ENCODE results near the gene RFX8.
"Not testable (repeated sequence)": the region's sequence is repeated elsewhere in the genome, so short reads cannot be mapped to it uniquely, and the experiment has no call there.

RFX8 gene
- 0.04 to 0.24 reads per million in 2 experiments for total RNA-seq

DNA sequence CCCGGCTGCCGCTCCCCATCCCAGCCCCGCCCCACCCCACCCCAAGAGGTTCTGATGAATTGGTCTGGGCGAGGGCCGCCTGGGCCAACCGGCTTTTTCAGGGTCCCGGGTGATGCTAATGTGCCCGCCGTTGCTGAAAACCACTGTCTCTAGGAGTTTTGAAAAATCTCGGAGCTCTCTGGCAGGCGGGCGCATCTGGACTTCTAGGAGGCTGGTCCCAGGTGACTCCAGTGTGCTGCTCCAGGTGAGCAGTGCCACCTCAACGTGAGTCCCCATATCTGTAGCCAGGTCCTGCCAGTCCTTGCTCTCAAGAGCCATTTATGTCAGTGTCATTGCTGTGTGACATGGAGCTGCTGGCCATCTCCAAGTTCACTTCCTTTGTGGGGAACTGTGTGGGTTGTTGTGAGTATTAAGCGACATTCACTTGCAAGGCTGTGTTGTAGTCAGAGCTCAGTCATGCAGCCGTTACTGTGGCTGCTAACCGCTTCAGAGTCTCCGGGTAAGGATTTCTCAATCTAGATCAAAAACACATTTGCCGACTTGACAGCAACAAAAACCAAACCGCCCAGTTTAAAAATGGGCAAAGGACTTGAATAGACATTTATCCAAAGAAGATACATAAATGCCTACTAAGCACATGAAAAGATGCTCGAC, at the start of gene RFX8:
RFX8 (minus strand) TSS at position 382 of the 654 bp plus-strand sequence. CDS start 8,264 bp downstream, outside the sequence.
- DNase-seq (ENCODE audit: low read depth): no peak

DNA sequence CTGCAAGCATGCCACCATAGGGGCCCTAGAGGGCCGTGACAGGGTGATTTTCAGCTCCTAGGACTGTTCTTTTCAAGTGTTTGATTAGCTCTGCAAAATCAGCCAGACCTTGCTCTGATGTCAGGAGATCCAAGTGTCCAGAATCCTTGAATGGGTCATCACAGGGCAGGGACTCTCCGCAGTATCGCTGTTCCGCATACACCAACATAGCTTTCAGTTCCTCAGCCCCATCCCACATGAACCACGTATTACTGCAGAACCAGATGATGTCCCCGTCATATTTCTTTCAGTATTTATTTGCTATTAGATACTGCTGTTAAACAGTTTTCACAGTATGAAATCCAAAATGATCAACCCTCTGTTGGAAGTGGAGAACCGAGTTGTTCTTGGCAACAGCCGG, 46.6 kb upstream of the RFX8 start:
- no peak for DNase-seq (ENCODE audit: low read depth)

- DNase-seq (ENCODE audit: low read depth): no peak
These were observed 45.3 kb upstream of the RFX8 start for GRCh38 chr2:101520246-101520645.

GRCh38 chr2:101518578-101519492, 43.9 kb upstream of the RFX8 start:
- no peak for DNase-seq (ENCODE audit: low read depth)

DNA sequence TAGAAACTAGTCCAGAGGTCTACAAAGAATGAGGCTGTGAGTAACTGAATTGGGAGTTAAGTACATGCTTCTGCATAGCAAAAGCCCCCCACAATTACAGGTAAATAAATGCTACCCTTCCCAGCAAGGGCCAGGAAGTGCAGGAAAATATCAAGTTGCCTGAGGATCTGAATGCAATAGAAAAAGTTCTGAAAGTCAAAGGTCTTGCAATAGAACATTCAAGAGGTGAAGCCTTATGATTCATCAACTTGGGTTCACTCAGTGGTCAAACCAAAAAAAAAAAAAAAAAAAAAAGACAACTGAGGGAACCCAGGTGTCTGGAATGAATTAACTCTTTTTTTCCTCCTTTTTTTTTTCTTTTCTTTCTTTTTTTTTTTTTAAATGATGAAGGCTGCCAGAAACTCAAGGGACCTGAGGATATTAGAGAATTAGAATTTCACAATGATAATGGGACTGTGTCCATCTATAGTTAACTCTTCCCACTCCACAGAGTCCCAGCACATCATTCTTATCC, 42.9 kb upstream of the RFX8 start:
- no peak for DNase-seq (ENCODE audit: low read depth)

DNA sequence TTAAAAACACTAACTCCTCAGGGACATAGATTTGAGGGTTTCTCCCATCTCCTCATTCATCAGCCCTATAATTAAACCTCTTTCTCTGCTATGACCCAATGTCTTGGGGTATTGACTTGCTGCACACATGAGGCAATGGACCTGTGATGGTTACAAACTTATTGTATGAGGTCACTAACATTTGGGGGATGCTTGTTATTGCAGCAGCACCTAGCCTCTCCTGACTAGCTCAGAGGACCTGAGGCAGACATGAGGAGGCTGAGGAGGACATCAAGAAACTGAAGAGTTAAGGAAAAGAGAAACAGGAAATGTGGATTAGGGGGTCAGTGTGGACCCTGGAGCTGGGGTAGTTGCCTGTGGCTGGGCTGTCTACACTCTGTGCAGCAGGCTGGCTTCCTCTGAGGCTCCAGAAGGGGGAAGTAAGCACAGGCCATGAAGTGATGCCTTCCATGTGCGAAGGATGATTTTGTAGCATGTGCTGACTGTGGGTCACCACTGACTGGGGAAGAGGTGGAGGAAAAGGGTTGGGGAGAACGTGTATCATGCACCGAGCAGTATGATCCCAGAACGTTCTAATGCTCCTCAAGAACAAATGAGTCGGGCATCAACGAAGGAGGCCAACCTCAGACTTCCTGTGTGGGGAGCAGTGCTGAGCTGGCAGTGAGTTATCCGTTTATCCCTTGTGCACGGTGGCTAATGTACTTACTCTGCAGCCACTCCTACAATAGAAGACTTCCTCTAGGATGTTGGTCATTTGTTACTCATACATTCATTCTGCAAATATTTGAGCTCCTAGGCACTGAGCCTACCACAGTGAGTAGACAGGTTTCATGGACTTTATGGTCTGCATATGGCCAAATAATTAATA, 42.1 kb upstream of the RFX8 start:
- no peak for DNase-seq (ENCODE audit: low read depth)

- DNase-seq (ENCODE audit: low read depth): no peak
These were observed 41.4 kb upstream of the RFX8 start for GRCh38 chr2:101516349-101516748.

- no peak for DNase-seq (ENCODE audit: low read depth)
These were observed 40.6 kb upstream of the RFX8 start for GRCh38 chr2:101515477-101515876.

GRCh38 chr2:101512993-101513392, 38.1 kb upstream of the RFX8 start:
- no peak for DNase-seq (ENCODE audit: low read depth)

- DNase-seq (ENCODE audit: low read depth): no peak
These were observed 36.5 kb upstream of the RFX8 start for GRCh38 chr2:101511381-101511780.

- no peak for DNase-seq (ENCODE audit: low read depth)
These were observed 34.8 kb upstream of the RFX8 start for GRCh38 chr2:101509499-101510284.

- no peak for DNase-seq (ENCODE audit: low read depth)
These were observed 33.7 kb upstream of the RFX8 start for GRCh38 chr2:101508636-101509035.

DNA sequence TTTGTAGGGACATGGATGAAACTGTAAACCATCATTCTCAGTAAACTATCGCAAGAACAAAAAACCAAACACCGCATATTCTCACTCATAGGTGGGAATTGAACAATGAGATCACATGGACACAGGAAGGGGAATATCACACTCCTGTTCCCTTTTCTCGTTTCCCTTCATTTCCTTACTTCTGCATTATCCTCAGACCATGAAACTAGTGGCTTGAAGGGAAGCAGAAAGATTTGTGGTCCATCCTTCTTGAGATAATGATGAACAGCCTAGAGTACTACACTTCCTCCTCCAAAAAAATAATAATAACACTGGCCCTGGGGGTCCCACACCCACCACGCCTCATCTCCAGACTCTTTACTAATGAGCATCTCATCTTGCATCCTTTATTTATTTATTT, 30.4 kb upstream of the RFX8 start:
- not testable (repeated sequence) for DNase-seq (ENCODE audit: low read depth)

GRCh38 chr2:101504744-101505143, 29.8 kb upstream of the RFX8 start:
- DNase-seq (ENCODE audit: low read depth): not testable (repeated sequence)

- DNase-seq (ENCODE audit: low read depth): no peak
These were observed 27.2 kb upstream of the RFX8 start for GRCh38 chr2:101502095-101502494.

GRCh38 chr2:101501443-101501842, 26.5 kb upstream of the RFX8 start:
- no peak for DNase-seq (ENCODE audit: low read depth)

DNA sequence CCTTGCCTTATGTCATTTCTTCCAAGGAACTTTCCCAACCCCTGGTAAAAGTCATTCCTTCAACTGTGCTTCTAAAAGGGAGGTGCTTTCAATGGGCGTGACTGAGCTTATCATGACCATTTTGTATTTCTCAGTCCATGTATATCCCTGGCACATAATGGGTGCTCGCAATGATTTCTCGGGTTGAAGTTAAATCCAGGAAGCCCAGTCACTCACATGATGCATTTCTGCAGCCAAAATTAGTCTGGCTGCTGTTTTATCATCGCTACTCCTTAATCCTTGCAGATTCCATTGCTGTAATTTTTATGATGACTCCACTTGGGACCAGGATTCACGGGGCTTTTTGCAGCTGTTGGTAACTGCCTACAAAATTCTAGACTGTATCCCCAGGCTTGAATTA, 25.9 kb upstream of the RFX8 start:
- no peak for DNase-seq (ENCODE audit: low read depth)

- no peak for DNase-seq (ENCODE audit: low read depth)
These were observed 25.3 kb upstream of the RFX8 start for GRCh38 chr2:101500180-101500579.

DNA sequence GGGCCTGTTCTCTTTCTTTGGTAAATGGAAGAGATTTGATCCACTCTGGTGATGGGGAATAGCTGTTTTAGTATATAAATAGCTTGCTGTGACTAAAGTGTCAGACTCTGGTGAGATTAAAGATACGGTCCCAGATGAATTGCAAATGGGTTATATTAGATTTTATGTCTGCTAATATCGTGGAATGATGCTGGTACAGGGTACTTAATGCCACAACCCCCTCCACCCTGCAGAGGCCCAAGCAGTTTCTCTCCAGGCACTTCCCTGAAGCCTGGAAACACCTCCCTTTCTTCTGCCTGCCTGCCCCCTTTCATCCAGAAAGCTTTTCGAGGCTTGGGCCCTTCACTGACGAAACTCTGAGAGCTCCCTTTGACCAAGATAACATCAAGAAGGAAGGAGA, 21.4 kb upstream of the RFX8 start:
- no peak for DNase-seq (ENCODE audit: low read depth)

DNA sequence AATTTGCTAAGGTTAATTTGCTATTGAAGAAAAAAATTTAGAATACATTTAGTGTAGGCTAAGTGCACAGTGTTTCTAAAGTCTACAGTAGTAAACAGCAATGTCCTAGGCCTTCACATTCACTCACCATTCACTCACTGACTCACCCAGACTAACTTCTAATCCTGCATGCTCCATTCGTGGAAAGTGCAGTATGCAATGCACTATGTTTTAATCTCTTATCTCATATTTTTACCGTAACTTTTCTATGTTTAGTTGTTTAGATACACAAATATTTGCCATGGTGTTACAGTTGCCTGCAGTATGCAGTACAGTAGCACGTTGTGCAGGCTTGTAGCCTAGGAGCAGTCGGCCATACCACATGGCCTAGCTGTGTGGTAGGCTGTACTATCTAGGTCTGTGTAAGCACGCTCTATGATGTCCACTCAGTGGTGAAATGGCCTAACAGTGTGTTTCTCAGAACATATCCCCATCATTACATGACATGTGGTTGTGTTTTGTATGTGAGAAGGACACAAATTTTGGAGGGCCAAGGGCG, 18.1 kb upstream of the RFX8 start:
- DNase-seq (ENCODE audit: low read depth): no peak

DNA sequence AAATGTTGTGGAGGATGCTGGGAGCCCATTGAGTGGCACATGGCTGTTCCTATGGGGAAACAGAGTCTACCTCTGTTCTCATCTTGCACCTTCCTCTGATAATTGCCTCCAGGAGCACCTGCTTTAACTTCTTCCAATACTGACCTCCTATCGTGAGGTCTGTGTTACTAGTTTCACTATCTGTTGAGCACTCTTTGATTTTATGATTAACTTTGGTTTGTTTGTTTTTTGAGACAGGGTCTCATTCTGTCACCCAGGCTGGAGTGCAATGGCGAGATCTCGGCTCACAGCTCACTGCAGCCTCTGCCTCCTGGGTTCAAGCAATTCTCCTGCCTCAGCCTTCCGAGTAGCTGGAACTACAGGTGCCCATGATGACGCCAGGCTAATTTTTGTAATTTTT, 12.1 kb upstream of the RFX8 start:
- no peak for DNase-seq (ENCODE audit: low read depth)

Measured in T follicular helper cell (primary cell).